GM18909 (cell line): ENCODE data around the gene ANAPC16.
"Not testable (repeated sequence)": the region's sequence is repeated elsewhere in the genome, so short reads cannot be mapped to it uniquely, and the experiment has no call there.

Experiments
- ATAC-seq: cut with Tn5 transposase; IDR thresholded peaks from one replicate; pipeline ENCODE4 v1.9.1; 2021; ENCODE audit warnings: mild to moderate bottlenecking; ENCODE audit not compliant: unreplicated experiment, poor library complexity

Gene ANAPC16

GRCh38 chr10:72241691-72242252, 26.0 kb downstream of the ANAPC16 start:
- no peak for ATAC-seq

- no peak for ATAC-seq
These were observed 26.9 kb downstream of the ANAPC16 start for GRCh38 chr10:72242675-72243074.

DNA sequence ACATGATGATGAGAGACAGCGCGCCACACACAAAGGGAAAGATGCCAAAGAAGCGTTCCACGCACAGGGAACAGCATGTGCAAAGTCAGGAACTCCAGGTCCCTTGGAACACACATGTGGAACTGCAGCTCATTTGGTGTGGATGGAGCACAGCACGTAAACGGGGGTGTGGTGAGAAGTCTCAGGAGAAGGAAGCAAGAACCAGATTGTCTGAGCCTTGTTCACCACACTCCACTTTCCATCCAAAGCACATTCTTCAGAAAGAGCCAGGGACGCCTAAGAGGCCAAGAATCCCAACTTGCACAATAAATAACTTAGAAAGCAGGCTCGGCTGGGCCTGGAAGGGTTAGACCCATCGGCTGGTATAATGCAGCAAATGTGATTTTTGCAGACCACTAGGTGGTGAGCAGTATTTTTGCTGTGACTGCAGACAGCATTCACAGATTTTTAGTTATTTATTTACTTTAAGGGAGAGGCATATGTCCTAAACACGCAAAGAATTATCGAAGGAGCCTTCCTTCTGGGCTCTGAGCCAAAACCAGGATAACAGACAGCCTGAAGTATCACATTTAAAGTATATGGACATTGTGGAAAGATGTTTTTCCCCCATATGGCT, 28.1 kb downstream of the ANAPC16 start:
- ATAC-seq, result no peak

DNA sequence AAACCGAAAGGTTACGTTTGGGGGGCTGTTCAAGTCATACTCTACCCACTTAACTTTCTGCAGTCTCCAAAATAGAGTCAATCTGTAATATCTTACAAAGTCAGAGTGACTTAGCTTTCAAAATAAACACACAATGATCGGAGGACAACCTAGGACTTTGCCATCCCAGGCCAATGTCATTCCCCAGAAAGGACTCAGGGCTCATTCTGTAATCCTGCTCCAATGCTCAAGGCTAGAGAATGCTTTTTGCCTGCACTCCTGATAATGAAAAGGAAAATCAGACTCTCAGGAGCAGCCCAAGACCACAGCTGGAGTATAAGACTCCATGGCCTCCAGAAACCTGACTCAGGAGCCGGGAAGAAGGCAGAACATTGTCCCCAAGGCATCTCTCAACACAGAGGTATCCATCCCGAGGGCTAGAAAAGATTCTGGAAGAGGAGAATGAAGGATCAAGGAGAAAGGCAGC, 28.8 kb downstream of the ANAPC16 start:
- no peak for ATAC-seq

DNA sequence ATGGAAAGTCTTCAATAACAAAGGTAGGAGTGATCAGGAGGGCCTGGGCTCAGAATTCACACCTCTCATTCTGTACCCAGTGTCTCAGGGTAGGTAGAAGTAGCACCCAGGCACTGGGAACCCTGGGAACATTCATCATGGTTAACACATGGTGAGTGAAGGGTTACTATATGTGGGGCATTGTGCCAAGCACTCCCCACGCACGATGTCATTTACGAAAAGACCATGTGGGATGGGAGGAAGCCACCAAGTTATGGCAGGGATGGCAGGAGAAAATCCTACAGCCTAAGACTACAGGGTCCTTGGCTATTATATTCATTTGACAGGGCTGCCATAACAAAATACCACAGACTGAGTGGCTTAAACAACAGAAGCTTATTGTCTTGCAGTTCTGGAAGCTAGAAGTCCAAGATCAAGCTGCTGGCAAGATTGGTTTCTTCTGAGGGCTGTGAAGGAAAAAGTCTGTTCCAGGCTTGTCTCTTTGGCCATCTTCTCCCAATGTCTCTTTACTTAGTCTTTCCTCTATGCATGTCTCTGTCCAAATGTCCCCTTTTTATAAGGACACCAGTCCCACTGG, 30.2 kb downstream of the ANAPC16 start:
- no peak for ATAC-seq

- peak; percentile 83 for ATAC-seq
These were observed 32.8 kb downstream of the ANAPC16 start for GRCh38 chr10:72248468-72249151.

GRCh38 chr10:72249176-72249862, 33.5 kb downstream of the ANAPC16 start:
- ATAC-seq, result not testable (repeated sequence)

DNA sequence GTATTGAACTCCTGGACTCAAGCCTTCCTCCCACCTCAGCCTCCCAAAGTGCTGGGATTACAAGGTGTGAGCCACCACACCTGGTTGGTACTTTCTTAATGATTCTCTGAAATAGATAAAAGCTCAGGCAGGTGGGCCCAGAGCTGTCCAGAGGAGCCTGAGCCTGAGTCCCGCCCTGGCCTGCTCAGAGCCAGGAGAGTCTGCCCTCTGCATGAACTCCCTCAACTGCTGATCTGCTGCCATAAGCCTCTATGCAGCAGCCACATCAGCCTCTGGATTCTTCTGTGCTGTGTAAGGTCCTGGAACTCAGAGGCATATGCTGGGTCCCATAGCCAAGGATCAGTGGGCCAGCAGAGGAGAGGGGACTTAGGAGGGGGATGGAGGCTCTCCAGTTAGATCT, 34.9 kb downstream of the ANAPC16 start:
- no peak for ATAC-seq

DNA sequence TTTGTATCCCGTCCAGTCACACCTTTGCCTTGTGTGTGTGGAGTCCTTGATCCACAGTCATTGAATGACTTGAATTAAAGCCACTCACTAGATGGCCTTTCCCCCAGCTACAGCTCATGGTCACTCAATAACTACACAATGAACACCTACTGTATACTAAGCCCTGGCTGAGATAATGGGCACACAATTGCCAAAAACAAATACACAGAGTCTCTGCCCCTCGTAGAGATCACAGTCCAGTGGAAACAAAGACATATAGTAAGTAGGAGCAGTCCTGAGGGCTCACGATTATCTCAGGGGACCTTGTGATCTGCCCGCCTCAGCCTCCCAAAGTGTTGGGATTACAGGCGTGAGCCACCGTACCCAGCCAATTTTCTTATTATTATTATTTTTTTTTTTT, 35.8 kb downstream of the ANAPC16 start:
- ATAC-seq, result no peak

DNA sequence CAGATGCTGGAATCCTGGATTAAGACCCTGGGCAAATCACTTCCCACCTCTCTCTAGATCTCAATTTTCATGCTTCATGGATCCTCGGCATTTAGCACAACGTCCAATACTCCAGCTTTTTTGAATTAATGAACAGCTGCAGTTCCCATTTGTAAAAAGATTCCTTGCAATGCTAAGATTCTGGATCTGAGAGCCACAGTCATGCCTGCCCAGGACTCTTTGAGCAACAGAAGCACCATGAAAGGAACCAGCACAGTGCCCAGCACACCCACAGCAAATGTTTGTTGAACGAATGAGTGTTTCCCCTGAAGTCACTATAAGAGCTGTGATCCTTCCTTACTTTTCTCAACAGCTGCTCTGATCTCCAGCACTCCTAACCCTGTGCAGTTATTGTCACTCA, 37.2 kb downstream of the ANAPC16 start:
- no peak for ATAC-seq

DNA sequence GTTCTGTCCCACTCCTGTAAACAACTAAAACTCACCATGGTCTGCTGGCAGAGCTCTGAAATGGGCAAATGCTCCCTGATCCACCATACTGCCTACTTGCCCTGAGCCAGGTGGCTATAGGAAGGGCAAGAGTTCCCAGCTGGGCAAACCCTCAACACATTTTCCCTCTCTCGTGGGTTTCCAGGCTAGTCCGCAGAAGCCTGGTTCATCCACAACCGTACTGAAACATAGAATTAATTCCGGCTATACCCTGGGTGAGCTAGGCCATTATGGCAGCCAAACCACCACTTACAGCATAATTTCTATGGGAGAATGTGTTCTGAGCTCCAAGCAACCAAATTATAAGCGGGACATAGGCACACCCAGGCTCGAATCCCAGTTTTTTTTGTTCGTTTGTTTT, 37.8 kb downstream of the ANAPC16 start:
- ATAC-seq, result no peak

DNA sequence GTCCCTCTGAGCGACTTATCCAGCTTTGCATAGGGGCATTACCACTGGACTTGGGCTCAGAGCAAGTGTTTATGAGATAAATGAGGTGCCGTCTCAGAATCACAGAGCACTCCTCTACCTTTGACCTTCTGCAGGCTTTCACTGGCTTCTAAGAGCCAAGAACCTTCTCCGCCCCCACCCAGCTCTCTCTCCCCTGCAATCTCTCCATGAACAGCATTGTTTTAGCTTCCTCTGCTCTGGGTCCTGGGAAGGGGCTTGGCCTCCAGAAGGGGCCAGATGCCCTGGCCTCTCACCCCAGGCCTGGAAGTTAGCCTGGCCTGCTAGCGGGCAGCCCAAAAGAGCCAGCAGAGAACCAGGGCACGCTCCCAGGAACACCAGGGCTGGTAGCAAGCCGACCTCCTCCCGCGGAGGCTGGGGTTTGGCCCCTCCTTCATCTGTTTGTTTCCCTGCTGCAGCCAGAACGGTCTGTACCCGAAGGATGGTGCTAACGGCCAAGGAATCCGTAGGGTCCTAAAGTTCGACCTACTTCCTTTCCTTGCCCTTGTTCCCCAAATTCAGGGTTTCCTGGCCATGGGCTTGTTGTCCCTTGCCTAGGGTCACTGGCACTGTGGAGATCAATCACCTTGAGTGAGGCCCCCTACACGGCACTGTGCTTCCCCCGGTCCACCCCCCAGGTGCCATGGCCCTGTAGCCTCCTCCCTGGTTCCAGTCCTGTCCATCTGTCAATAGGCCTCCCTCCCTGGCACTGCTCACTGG, 39.2 kb downstream of the ANAPC16 start:
- no peak for ATAC-seq

DNA sequence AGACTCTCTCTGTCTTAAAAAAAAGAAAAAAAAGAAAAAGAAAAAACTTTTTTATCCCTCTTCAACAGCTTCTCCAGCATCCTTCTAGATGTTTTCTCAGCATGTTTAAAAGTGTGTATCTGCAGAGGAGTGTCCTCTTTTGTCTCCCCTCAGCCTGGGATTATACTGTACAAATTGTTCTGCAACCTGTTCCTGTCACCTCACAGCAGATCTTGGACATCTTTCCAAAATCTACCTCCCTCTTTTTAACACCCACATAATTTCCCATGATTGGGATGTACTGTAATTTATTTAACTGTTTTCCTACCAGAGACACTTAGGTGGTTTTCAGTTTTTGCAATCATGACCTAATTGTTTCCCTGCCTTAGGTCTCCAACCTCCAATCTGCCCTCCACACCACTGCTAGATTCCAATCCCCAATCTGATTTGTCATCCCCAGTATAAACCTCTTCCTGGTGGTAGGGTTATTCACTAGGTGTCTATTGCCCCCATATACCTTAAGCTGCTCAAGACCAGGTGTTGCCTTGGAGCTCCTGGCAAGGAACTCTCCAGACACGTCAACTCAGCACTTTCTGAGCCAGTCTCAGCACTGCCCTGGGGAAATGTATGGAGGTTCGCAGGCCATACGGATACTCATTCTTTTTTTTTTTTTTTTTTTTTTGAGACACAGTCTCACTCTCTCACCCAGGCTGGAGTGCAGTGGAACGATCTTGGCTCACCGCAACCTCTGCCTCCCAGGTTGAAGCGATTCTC, 40.3 kb downstream of the ANAPC16 start:
- no peak for ATAC-seq

DNA sequence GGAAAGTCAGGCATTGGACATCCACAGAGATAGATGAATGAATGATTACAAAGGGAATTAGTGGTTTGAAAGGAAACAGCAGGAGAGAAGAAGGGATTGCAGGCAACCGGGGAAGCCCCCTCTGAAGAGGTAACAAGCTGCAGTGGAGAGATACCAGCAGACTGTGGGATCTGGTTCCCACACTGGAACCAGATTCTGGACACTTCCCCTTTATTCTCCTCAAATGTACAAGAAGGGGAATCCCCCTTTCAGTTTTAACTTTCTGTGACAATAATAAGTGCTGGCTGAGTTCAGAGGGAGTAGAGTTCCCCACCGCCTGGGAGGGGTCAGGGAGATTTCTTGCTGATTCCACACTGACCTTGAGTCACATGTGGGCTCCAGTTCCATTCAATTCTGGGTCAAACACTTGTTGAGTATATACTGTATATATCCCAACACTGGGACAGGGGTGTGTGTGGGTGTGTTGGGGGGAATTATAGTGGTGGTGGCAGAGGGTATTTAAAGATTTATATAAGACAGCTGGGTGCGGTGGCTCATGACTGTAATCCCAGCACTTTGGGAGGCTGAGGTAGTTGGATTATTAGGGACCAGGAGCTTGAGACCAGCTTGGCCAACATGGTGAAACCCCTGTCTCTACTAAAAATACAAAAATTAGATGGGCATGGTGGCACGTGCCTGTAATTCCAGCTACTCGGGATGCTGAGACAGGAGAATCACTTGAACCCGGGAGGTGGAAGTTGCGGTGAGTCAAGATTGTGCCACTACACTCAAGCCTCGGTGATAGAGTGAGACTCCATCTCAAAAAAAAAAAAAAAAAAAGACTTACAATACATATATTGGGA, 41.5 kb downstream of the ANAPC16 start:
- ATAC-seq, result no peak

DNA sequence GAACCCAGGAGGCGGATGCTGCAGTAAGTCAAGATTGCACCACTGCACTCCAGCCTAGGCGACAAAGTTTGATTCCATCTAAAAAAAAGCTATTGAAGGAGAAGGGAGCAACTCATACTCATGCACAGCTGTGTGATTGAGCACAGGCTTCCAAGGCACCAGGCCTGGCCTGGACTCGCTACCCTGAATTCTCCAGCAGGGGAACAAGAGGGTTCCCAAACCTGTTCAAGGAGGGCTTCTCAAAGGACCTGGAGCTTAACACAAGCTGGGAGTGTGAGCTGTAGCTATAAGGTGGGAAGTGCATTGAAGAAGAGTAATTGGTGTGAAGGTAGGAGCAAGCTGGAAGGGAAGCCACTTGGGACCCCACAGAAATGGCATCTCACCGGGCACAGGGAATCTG, 42.8 kb downstream of the ANAPC16 start:
- ATAC-seq, result no peak

GRCh38 chr10:72259491-72260238, 43.9 kb downstream of the ANAPC16 start:
- ATAC-seq, result no peak

- peak; percentile 72 for ATAC-seq
These were observed 44.6 kb downstream of the ANAPC16 start for GRCh38 chr10:72260239-72260975.
